SU-DHL-6 (cell line): ENCODE measurements around the gene SOX6.

Experiments
- H2AFZ ChIP-seq: fragments of 200-600 bp; sonication (generic); 2 replicates; pipeline ENCODE4 v1.6.1; 2014; ENCODE audit warnings: low read depth, mild to moderate bottlenecking, moderate library complexity, mixed read lengths, antibody characterized with exemption, low read length; ENCODE audit not compliant: severe bottlenecking
- H3F3A ChIP-seq: fragments of 200-600 bp; shearing (Covaris generic); 2 replicates; pipeline ENCODE4 v1.6.0; 2016; ENCODE audit warnings: antibody characterized with exemption, mild to moderate bottlenecking; ENCODE audit not compliant: insufficient read depth
- H3K27ac ChIP-seq: fragments of 200-600 bp; sonication (generic); 2 replicates; pipeline ENCODE4 v1.5.1; 2016; ENCODE audit warnings: low read depth, mild to moderate bottlenecking, low read length, moderate library complexity, mixed read lengths
- H3K27me3 ChIP-seq: fragments of 200-600 bp; sonication (generic), shearing (Covaris generic); 2 replicates; pipeline ENCODE4 v1.6.0; 2014; ENCODE audit warnings: mild to moderate bottlenecking, low read length
- H3K36me3 ChIP-seq: fragments of 200-600 bp; sonication (generic); 2 replicates; pipeline ENCODE4 v1.6.1; 2014; ENCODE audit warnings: mild to moderate bottlenecking, low read length, mixed read lengths
- H3K4me2 ChIP-seq: fragments of 300-600, 200-600 bp; shearing (Covaris generic), sonication (generic); 2 replicates; pipeline ENCODE4 v1.6.0; 2014; ENCODE audit warnings: low read length, low read depth, mild to moderate bottlenecking; ENCODE audit not compliant: poor library complexity, severe bottlenecking
- H3K4me3 ChIP-seq: fragments of 200-600 bp; sonication (generic); 2 replicates; pipeline ENCODE4 v1.5.1; 2014; ENCODE audit warnings: antibody characterized with exemption, low read length, mild to moderate bottlenecking, mixed read lengths; ENCODE audit not compliant: insufficient read depth, poor library complexity, severe bottlenecking
- H3K79me2 ChIP-seq: fragments of 200-600 bp; sonication (generic); 2 replicates; pipeline ENCODE4 v1.6.1; 2014; ENCODE audit warnings: mild to moderate bottlenecking, low read length, moderate library complexity; ENCODE audit not compliant: insufficient read depth
- H3K9ac ChIP-seq: fragments of 200-600 bp; sonication (generic); 2 replicates; pipeline ENCODE4 v1.7.0; 2014; ENCODE audit warnings: mild to moderate bottlenecking, low read length
- H3K9me2 ChIP-seq: fragments of 200-600 bp; sonication (generic); replicated peaks from 2 replicates; pipeline ENCODE4 v1.6.1; 2014; ENCODE audit warnings: low read length; ENCODE audit not compliant: insufficient read depth
- H3K9me3 ChIP-seq: fragments of 200-600 bp; sonication (generic); 2 replicates; pipeline ENCODE4 v1.6.1; 2014; ENCODE audit warnings: low read length, mixed read lengths; ENCODE audit not compliant: insufficient read depth
- H4K20me1 ChIP-seq: fragments of 200-600 bp; sonication (generic); 2 replicates; pipeline ENCODE4 v1.6.1; 2014; ENCODE audit warnings: low read depth, mild to moderate bottlenecking, antibody characterized with exemption, low read length, moderate library complexity, mixed read lengths
- EZH2phosphoT487 ChIP-seq: fragments of 200-600 bp; sonication (generic), shearing (Covaris generic); conservative IDR thresholded peaks from 2 replicates; pipeline ENCODE4 v1.6.1; 2018; ENCODE audit warnings: mild to moderate bottlenecking, antibody characterized with exemption, low read length, moderate library complexity, mixed read lengths
- TF ChIP-seq, protein P1 (sequence below): fragments of 200-600 bp; sonication (generic); IDR thresholded peaks from one replicate; pipeline ENCODE4 v1.5.1; 2017; ENCODE audit warnings: antibody characterized with exemption, mild to moderate bottlenecking, low read length, moderate library complexity; ENCODE audit not compliant: insufficient read depth, poor library complexity, severe bottlenecking

SOX6 gene

DNA sequence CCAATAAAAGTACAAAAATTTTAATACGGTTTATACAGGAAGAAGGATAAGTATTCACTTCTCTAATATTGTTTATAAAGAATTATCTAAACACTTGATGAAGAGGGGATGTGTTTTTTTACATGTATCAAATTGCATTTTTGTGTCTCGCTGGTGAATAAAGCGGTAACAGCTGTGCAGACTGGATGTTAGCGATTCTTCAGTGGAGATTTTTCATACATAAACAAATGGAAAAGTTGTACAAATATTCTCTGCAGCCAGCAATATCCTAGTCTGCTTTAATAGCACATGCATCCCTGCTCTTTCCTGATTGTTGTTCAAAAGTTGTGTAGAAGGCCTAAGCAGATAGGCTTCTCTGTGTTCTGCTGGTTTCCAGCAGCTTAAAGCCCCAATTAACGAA, 369.3 kb downstream of the SOX6 start:
- no peaks in the 10 kb centered on the region for H4K20me1 ChIP-seq
- no peaks in the 10 kb centered on the region for H3K79me2 ChIP-seq
- no peaks in the 10 kb centered on the region for H3K9me3 ChIP-seq

DNA sequence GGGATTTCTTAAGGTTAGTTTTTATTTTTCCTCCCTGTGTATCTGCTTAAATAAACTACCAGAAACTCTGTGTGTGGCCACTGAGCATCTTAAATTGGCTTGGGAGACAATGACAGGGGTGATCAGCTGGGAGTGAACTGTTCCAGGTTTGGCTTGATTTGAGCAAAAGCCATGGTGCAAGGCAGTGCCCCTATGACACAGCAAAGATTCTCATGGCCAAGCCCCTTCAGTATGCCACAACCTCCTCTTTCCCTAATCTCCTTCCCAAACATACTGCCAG, 370.5 kb downstream of the SOX6 start:
- Histone ChIP-seq H3K4me3 (no peak overlapping the region), H4K20me1 (no peaks in the 10 kb centered on the region), H3K4me2 (no peak overlapping the region), H3K79me2 (no peaks in the 10 kb centered on the region), H3K36me3 (no peaks in the 10 kb centered on the region), H3K27me3 (no peaks in the 10 kb centered on the region), H3K9me3 (no peaks in the 10 kb centered on the region), H3K9me2 (no peaks in the 10 kb centered on the region), H3K9ac (no peak overlapping the region), H3K27ac (no peak overlapping the region), H3F3A (no peaks in the 10 kb centered on the region), H2AFZ (no peak overlapping the region)
- TF ChIP-seq EZH2phosphoT487, result no peak
- TF ChIP-seq, protein P1, sequence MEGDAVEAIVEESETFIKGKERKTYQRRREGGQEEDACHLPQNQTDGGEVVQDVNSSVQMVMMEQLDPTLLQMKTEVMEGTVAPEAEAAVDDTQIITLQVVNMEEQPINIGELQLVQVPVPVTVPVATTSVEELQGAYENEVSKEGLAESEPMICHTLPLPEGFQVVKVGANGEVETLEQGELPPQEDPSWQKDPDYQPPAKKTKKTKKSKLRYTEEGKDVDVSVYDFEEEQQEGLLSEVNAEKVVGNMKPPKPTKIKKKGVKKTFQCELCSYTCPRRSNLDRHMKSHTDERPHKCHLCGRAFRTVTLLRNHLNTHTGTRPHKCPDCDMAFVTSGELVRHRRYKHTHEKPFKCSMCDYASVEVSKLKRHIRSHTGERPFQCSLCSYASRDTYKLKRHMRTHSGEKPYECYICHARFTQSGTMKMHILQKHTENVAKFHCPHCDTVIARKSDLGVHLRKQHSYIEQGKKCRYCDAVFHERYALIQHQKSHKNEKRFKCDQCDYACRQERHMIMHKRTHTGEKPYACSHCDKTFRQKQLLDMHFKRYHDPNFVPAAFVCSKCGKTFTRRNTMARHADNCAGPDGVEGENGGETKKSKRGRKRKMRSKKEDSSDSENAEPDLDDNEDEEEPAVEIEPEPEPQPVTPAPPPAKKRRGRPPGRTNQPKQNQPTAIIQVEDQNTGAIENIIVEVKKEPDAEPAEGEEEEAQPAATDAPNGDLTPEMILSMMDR, result no peak

More for the DNA sequence above, 369.3 kb downstream of the SOX6 start:
- TF ChIP-seq, protein P1, result no peak
- no peak for TF ChIP-seq EZH2phosphoT487
- H3K27ac ChIP-seq, result no peak overlapping the region
- no peak overlapping the region for H3K4me2 ChIP-seq
- H2AFZ ChIP-seq, result no peak overlapping the region
- no peaks in the 10 kb centered on the region for H3K36me3 ChIP-seq
- H3K9ac ChIP-seq, result no peak overlapping the region
- H3K9me2 ChIP-seq, result no peaks in the 10 kb centered on the region
- no peaks in the 10 kb centered on the region for H3K27me3 ChIP-seq
- H3K4me3 ChIP-seq, result no peak overlapping the region
- no peaks in the 10 kb centered on the region for H3F3A ChIP-seq

DNA sequence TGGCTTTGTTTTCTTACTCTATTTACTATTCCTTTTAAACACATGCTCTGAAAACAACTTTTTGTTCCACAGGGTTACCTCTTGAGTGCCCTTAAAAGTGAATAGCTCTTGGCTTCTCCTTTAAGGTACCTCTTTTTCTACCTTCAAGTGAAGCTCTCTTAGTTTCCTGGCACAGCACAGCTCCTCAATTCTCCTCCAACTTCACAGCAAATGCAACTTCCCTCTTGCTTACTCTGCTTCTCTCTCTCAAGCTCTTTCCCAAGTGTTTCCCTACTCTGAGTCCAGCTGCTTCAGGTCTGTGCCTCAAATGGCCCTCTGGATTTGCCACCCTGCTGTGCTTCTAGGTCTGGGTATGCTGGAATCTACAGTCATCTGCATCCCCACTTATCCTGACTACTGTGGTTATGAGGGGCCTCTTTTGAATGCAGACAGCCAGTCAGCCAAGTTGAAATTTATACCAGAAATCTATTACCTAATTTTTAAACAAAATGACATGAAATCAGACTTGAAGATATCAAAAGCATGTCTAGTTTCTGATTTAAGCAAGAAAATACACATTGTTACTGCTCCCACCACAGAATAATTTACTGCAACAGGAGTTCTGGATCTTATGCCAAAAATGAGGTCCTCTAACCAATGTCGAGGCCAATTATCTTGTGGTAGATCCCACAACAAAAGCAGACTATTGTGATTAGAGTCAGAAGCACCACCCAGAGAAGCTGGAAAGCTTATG, 371.1 kb downstream of the SOX6 start:
- Histone ChIP-seq H3K27me3 (no peaks in the 10 kb centered on the region), H3K79me2 (no peaks in the 10 kb centered on the region), H4K20me1 (no peaks in the 10 kb centered on the region), H3K27ac (no peak overlapping the region), H2AFZ (no peak overlapping the region), H3F3A (no peaks in the 10 kb centered on the region), H3K9me3 (no peaks in the 10 kb centered on the region), H3K9ac (no peak overlapping the region), H3K4me2 (no peak overlapping the region), H3K36me3 (no peaks in the 10 kb centered on the region), H3K4me3 (no peak overlapping the region), H3K9me2 (no peaks in the 10 kb centered on the region)
- TF ChIP-seq, protein P1, result no peak
- no peak for TF ChIP-seq EZH2phosphoT487

DNA sequence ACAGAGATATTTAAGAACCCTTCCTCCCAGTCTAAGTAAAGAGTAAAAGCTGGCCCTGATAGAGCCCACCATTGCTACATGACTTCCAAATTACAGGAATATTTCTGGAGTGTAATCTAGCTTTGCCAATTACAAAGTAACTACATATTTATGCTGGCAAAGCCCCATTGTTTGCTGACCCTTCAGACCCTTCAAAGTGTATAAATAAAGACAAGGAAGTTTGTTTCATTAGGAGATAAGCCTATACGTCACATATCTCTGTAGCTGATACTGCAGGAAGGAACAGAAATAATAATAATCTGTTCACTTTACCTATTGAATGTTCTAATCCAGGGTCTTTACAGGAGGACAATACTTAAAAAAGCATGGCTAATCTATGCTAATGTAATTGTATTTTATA, 375.1 kb downstream of the SOX6 start:
- Histone ChIP-seq H3K9ac (no peak overlapping the region), H3K79me2 (no peaks in the 10 kb centered on the region), H4K20me1 (no peaks in the 10 kb centered on the region), H3K4me2 (no peak overlapping the region), H3F3A (no peaks in the 10 kb centered on the region), H3K9me3 (no peaks in the 10 kb centered on the region), H3K27ac (no peak overlapping the region), H3K4me3 (no peak overlapping the region), H2AFZ (no peak overlapping the region), H3K9me2 (no peaks in the 10 kb centered on the region), H3K36me3 (no peaks in the 10 kb centered on the region), H3K27me3 (no peaks in the 10 kb centered on the region)
- TF ChIP-seq, protein P1, result no peak
- no peak for TF ChIP-seq EZH2phosphoT487
